ENCODE data around the gene TBC1D5.

DNA sequence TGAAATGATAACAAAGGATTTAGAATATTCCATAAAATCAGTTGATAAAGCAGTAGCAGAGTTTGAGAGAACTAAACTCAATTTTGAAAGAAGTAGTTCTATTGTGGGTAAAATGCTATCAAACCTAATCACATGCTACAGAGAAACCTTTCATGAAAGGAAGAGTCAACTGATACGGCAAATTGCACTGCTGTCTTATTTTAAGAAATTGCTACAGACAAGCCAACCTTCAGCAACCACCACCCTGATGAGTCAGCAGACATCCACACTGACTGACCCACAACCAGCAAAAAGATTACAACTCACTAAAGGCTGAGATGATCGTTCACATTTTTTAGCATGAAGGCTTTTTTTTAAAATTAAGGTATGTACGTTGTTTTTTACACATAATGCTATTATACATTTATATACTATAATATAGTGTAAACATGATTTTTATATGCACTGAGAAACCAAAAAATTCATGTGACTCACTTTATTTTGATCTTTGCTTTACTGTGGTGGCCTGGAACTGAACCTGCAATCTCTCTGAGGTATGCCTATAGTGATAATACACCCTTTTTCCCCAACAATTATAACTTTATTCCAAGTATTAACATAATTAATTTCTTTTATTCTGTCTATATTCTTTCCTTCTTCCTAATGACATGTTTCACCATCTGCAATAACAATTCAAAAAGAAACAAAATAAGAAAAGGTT, 109.9 kb downstream of the TBC1D5 start:
- TF ChIP-seq, protein P1, sequence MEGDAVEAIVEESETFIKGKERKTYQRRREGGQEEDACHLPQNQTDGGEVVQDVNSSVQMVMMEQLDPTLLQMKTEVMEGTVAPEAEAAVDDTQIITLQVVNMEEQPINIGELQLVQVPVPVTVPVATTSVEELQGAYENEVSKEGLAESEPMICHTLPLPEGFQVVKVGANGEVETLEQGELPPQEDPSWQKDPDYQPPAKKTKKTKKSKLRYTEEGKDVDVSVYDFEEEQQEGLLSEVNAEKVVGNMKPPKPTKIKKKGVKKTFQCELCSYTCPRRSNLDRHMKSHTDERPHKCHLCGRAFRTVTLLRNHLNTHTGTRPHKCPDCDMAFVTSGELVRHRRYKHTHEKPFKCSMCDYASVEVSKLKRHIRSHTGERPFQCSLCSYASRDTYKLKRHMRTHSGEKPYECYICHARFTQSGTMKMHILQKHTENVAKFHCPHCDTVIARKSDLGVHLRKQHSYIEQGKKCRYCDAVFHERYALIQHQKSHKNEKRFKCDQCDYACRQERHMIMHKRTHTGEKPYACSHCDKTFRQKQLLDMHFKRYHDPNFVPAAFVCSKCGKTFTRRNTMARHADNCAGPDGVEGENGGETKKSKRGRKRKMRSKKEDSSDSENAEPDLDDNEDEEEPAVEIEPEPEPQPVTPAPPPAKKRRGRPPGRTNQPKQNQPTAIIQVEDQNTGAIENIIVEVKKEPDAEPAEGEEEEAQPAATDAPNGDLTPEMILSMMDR (conservative IDR thresholded peaks at IDR 0.05 in 1 of 2, IDR thresholded peaks at IDR 0.05 in 1 of 2; ENCODE audit: extremely low read depth in 1 of 2, insufficient read depth in 1 of 2, low read depth in 1 of 2, low read length in 2 of 2), result no peak
- no peak for TF ChIP-seq EZH2 (IDR thresholded peaks at IDR 0.05; ENCODE audit: borderline replicate concordance, low read length)

Data from mammary epithelial cell (primary cell).